GM23248 (cell line): Measurements from ENCODE around the gene ZG16B. TPM values are rescaled to one million over a fixed set of nuclear protein-coding genes. Genes with fewer than 3 reads are reported as not detected.

Experiments
- DNase-seq: peaks from one replicate; pipeline ENCODE4 v3.0.0-alpha.2; 2015
- H2AFZ ChIP-seq: fragments of 200-600 bp; sonication (generic); 2 replicates; pipeline ENCODE4 v1.6.1; 2016; ENCODE audit warnings: antibody characterized with exemption
- H3F3A ChIP-seq: fragments of 200-600 bp; sonication (generic); 2 replicates; pipeline ENCODE4 v1.6.1; 2016; ENCODE audit warnings: mild to moderate bottlenecking, antibody characterized with exemption, mixed run types; ENCODE audit not compliant: insufficient read depth
- H3K27ac ChIP-seq: fragments of 200-600 bp; sonication (generic); 2 replicates; pipeline ENCODE4 v1.5.1; 2016; ENCODE audit warnings: mild to moderate bottlenecking
- H3K27me3 ChIP-seq: fragments of 200-600 bp; sonication (generic); replicated peaks from 2 replicates; pipeline ENCODE4 v1.6.1; 2016; ENCODE audit warnings: mild to moderate bottlenecking; ENCODE audit not compliant: insufficient read depth
- H3K36me3 ChIP-seq: fragments of 200-600 bp; sonication (generic); 2 replicates; pipeline ENCODE4 v1.6.1; 2016; ENCODE audit warnings: low read depth, mild to moderate bottlenecking
- H3K4me1 ChIP-seq: fragments of 200-600 bp; sonication (generic); 2 replicates; pipeline ENCODE4 v1.6.1; 2016; ENCODE audit warnings: mild to moderate bottlenecking; ENCODE audit not compliant: insufficient read depth
- H3K4me2 ChIP-seq: fragments of 200-600 bp; sonication (generic); one replicate; pipeline ENCODE4 v1.6.1; 2016; ENCODE audit warnings: mild to moderate bottlenecking; ENCODE audit not compliant: unreplicated experiment
- H3K4me3 ChIP-seq: fragments of 200-600 bp; sonication (generic); 2 replicates; pipeline ENCODE4 v1.5.1; 2016; ENCODE audit warnings: mild to moderate bottlenecking
- H3K79me2 ChIP-seq: fragments of 200-600 bp; sonication (generic); 2 replicates; pipeline ENCODE4 v1.6.1; 2016; ENCODE audit warnings: mild to moderate bottlenecking; ENCODE audit not compliant: insufficient read depth
- H3K9ac ChIP-seq: fragments of 200-600 bp; sonication (generic); 2 replicates; pipeline ENCODE4 v1.6.1; 2016; ENCODE audit warnings: mild to moderate bottlenecking
- H3K9me2 ChIP-seq: fragments of 200-600 bp; sonication (generic); 2 replicates; pipeline ENCODE4 v1.6.1; 2016; ENCODE audit warnings: mixed run types, mild to moderate bottlenecking, moderate library complexity; ENCODE audit not compliant: insufficient read depth
- H3K9me3 ChIP-seq: fragments of 200-600 bp; sonication (generic); one replicate; pipeline ENCODE4 v1.6.1; 2017; ENCODE audit warnings: low read depth
- H4K20me1 ChIP-seq: fragments of 200-600 bp; sonication (generic); 2 replicates; pipeline ENCODE4 v1.6.0; 2016; ENCODE audit not compliant: insufficient read depth
- EZH2 ChIP-seq: fragments of 200-600 bp; sonication (generic); IDR thresholded peaks from 2 replicates; pipeline ENCODE4 v1.6.1; 2018; ENCODE audit warnings: antibody characterized with exemption, mild to moderate bottlenecking; ENCODE audit not compliant: insufficient read depth, poor library complexity, severe bottlenecking
- EZH2phosphoT487 ChIP-seq: fragments of 200-600 bp; sonication (generic); IDR thresholded peaks from 2 replicates; pipeline ENCODE4 v1.6.1; 2018; ENCODE audit warnings: antibody characterized with exemption, moderate library complexity, mild to moderate bottlenecking, low read depth; ENCODE audit not compliant: insufficient read depth
- WGBS, 2 experiments: methylation state at CpG; one replicate each; pipeline ENCODE4 v1.1.6; 2015 to 2017; ENCODE audit warnings: low lambda C conversion rate in 2 of 2, low coverage in 1 of 2; ENCODE audit errors: missing lambda C conversion rate in 2 of 2; 5-methylcytosine and 5-hydroxymethylcytosine counted together
- in situ Hi-C: fragments of 300-500 bp; cut with MboI; formaldehyde crosslinking; loops from 2 replicates; pipeline ENCODE4 v1.15.0; 2020
- polyA plus RNA-seq: library from polyadenylated mRNA; unstranded; fragments of >200 nt; fragmentation: Nextera tagmentation; extraction: Ambion mirVana; gene quantifications from 2 replicates; pipeline ENCODE4 v1.2.1, GENCODE V29; 2016
- total RNA-seq: library from RNA; depleted of rRNA; stranded (reverse); fragments of >200 nt; shearing (Covaris generic); gene quantifications from 2 replicates; pipeline ENCODE4 v1.2.3, GENCODE V29; 2014

The ZG16B gene
- total and polyA plus RNA-seq, 2 experiments from 2014 or later = not detected

- in situ Hi-C loops = no loop called here
- Histone ChIP-seq H3K9me2 (no peaks in the 10 kb centered on the region), H3K27ac (no peak overlapping the region), H3K9me3 (no peaks in the 10 kb centered on the region), H3K36me3 (no peaks in the 10 kb centered on the region), H3K27me3 (no peaks in the 10 kb centered on the region), H3K9ac (no peak overlapping the region), H4K20me1 (no peaks in the 10 kb centered on the region), H2AFZ (no peak overlapping the region), H3K4me1 (peaks cover 6% of the 10 kb centered on the region; the same call in 1 of the 2 replicates), H3F3A (no peaks in the 10 kb centered on the region), H3K4me3 (no peak overlapping the region), H3K4me2 (no peak overlapping the region), H3K79me2 (no peaks in the 10 kb centered on the region)
- WGBS, 2 experiments = 55 to 59% methylated on average over 3 to 4 of the region's 4 CpGs
- no peak for DNase-seq
- no peak for TF ChIP-seq EZH2
- no peak for TF ChIP-seq EZH2phosphoT487
Observed at GRCh38 chr16:2866431-2866830, 36.3 kb downstream of the ZG16B start.

DNA sequence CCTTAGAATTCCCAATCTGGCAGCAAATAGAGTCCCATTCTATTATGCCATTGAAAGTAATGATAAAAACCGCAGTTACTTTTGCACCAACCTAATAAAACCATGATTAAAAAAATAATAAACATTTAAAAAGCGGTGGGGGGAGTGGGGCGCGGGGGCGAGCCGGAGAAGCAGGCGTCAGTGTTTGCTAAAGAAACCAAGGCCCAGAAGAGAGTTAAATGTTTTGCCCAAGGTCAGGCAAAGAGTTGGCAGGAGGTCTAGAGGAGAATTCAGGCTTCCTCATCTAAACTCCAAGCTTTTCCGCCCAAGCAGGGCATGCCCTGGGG is 37.5 kb downstream of the ZG16B start:
- Histone ChIP-seq H3K27me3 (no peaks in the 10 kb centered on the region), H3K9ac (peak overlapping the region; percentile 82), H3K4me3 (peak overlapping the region; percentile 74), H3K9me3 (no peaks in the 10 kb centered on the region), H3F3A (no peaks in the 10 kb centered on the region), H3K4me1 (peaks cover 6% of the 10 kb centered on the region; the same call in 1 of the 2 replicates), H3K27ac (peak overlapping the region; percentile 84), H3K4me2 (peak overlapping the region; percentile 80), H2AFZ (peak overlapping the region; percentile 82), H3K9me2 (no peaks in the 10 kb centered on the region), H3K79me2 (no peaks in the 10 kb centered on the region), H4K20me1 (no peaks in the 10 kb centered on the region), H3K36me3 (no peaks in the 10 kb centered on the region)
- no peak for TF ChIP-seq EZH2phosphoT487
- TF ChIP-seq EZH2 = no peak
- no peak for DNase-seq
- WGBS, 2 experiments = 1 to 4% methylated on average over 8 of the region's 8 CpGs
- in situ Hi-C loops = no loop called here

GRCh38 chr16:2867987-2868789 is 38.1 kb downstream of the ZG16B start:
- Histone ChIP-seq H3K79me2 (no peaks in the 10 kb centered on the region), H3F3A (no peaks in the 10 kb centered on the region), H3K9ac (peak overlapping the region; percentile 82), H3K9me2 (no peaks in the 10 kb centered on the region), H3K36me3 (no peaks in the 10 kb centered on the region), H2AFZ (peak overlapping the region; percentile 82), H3K9me3 (no peaks in the 10 kb centered on the region), H3K4me1 (peaks cover 6% of the 10 kb centered on the region; the same call in 1 of the 2 replicates), H4K20me1 (no peaks in the 10 kb centered on the region), H3K27ac (peak overlapping the region; percentile 84), H3K4me2 (peak overlapping the region; percentile 80), H3K4me3 (peak overlapping the region; percentile 74), H3K27me3 (no peaks in the 10 kb centered on the region)
- in situ Hi-C loops = no loop called here
- WGBS, 2 experiments = 0 to 1% methylated on average over 45 of the region's 45 CpGs
- DNase-seq = peak; percentile 97
- TF ChIP-seq EZH2phosphoT487 = no peak
- TF ChIP-seq EZH2 = no peak

DNA sequence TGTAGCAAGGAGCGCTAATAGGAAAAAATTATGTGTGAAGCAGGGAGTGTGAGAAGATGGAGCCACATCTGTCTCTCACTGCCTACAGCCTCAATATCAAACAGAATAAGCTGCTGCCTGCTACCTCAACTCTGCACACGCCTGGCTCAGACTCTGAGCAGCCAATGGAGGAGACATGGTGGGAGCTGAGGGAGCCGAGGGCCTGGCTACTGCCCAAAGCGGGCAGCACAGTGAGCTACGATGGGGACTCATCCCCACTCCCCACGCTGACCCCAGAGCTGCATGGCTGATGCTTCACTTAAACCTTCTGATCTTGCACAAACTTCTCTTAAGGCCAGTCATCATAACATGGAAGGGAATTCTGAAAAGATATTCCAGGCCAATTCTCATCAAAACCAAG is 41.8 kb downstream of the ZG16B start:
- H3K4me1 ChIP-seq = peaks cover 6% of the 10 kb centered on the region; the same call in 1 of the 2 replicates
- H3K36me3 ChIP-seq = no peaks in the 10 kb centered on the region
- no peaks in the 10 kb centered on the region for H4K20me1 ChIP-seq
- TF ChIP-seq EZH2phosphoT487 (no peak), EZH2 (no peak)
- H3K9me3 ChIP-seq = no peaks in the 10 kb centered on the region
- no peaks in the 10 kb centered on the region for H3K27me3 ChIP-seq
- H3K9ac ChIP-seq = no peak overlapping the region
- no peak overlapping the region for H3K4me2 ChIP-seq
- no peak overlapping the region for H2AFZ ChIP-seq
- no peak overlapping the region for H3K4me3 ChIP-seq
- DNase-seq = no peak
- 64 to 70% methylated on average over 6 of the region's 6 CpGs for WGBS, 2 experiments
- H3K27ac ChIP-seq = no peak overlapping the region
- H3F3A ChIP-seq = no peaks in the 10 kb centered on the region
- in situ Hi-C loops = no loop called here
- H3K79me2 ChIP-seq = no peaks in the 10 kb centered on the region
- no peaks in the 10 kb centered on the region for H3K9me2 ChIP-seq
